D341Med (cell line): Measurements from ENCODE around the gene AGTRAP.
A peak's percentile ranks its signal among the peaks of the same experiment; 100 is the strongest.

ENCODE experiments used
- DNase-seq: peaks from one replicate; pipeline ENCODE4 v3.0.0; 2012; ENCODE audit warnings: low spot score

The AGTRAP gene

GRCh38 chr1:11706292-11706691 is 29.6 kb upstream of the AGTRAP start:
- DNase-seq: no peak

DNA sequence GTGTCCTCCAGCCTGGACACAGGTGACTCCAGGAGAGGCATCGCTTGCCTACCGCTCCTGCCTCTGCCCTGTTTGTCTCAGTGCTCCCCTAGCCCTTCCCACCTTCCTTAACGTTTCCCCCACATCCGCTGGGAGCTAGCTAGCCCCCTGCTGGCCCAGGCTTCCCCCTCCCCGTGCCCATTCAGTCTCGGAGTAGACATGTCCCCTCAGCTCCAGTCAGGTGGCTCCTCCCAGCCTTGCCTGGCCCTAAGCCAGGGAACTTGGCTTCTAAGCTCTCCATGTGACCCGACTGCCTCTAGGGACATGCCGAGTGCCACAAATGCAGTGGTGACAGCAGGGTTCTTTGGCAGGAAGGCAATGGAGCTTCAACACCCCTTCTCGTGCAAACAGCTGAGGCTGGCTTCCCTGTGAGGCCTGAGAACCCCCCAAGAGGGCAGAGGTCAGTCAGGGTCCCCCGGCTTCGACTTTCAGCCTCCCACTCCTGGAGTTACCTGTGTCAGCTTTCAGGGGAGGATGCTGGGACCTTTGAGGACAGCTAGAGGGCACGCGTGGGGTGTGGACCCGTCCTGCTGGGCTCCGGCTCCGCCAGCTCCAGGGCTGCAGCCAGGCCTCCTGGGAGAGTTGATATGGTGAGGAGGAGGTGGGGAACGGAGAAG is 28.2 kb upstream of the AGTRAP start:
- DNase-seq: peak; percentile 86

DNA sequence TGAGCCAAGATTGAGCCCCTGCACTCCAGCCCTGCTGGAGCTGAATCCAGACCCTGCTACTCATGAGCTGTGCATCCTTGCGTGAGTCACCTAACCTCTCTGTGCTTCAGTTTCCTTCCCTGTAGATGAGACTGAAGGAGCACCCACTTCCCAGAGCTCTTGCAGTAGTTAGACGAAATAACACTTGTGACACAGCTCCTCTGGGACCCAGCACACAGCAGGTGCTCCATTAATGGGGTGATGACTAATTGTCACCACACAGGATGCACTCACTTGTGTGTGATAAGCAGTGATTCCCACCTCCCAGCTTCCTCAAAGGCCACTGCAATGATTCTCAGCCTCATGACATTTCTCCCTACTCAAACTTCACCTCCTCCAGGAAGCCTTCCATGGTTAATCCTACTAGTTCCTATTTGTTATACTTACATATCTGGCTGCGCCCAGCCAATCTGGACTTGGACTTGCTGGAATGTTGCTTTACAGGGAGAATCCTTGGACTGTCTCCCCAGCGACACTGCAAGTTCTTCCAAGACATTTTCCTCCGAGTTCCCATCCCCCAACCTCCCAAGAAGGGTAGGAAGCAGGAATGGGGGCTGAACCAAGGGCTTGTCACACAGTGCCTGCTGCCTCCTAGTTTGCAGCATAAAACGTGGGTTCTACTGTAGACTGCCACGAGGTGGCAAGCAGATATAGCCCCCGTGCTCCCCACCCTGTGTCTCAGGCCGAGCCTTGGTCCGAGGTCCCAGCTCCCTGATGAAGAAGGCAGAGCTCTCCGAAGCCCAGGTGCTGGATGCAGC is 27.2 kb upstream of the AGTRAP start:
- DNase-seq: no peak

GRCh38 chr1:11711490-11711889 is 24.4 kb upstream of the AGTRAP start:
- no peak for DNase-seq

DNA sequence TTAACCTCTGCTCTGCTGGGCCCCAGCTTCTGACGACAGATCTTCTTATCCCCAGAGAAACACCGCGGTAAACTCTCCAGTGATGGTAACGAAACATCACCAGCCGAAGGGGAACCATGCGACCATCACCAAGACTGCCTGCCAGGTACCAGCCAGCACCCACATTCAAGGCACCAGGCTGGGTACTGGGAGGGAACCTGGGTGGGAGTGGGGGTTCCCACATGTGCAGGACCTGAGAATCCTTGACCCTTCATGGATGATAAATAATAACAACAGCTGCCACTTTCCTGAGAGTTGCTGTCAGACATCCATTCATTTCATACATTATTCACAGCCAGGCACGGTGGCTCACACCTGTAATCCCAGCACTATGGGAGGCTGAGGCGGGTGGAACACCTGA is 23.7 kb upstream of the AGTRAP start:
- no peak for DNase-seq

DNA sequence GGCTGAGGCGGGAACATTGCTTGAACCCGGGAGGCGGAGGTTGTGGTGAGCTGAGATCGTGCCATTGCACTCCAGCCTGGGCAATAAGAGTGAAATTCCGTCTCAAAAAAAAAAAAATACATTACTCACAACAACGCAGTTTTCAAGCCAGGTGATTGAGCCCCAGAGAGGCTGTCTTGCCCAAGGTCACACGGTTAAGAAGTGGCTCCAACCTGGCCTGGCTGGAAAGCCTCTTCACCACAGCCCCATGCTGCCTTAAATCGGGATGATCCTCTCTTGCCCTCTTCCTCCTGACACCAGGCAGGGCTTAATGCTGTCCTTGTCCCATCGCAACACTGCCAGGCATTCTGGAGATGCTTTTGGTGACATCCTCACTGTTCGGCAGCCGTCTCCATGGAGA is 22.8 kb upstream of the AGTRAP start:
- no peak for DNase-seq

GRCh38 chr1:11714831-11715575 is 20.9 kb upstream of the AGTRAP start:
- no peak for DNase-seq

DNA sequence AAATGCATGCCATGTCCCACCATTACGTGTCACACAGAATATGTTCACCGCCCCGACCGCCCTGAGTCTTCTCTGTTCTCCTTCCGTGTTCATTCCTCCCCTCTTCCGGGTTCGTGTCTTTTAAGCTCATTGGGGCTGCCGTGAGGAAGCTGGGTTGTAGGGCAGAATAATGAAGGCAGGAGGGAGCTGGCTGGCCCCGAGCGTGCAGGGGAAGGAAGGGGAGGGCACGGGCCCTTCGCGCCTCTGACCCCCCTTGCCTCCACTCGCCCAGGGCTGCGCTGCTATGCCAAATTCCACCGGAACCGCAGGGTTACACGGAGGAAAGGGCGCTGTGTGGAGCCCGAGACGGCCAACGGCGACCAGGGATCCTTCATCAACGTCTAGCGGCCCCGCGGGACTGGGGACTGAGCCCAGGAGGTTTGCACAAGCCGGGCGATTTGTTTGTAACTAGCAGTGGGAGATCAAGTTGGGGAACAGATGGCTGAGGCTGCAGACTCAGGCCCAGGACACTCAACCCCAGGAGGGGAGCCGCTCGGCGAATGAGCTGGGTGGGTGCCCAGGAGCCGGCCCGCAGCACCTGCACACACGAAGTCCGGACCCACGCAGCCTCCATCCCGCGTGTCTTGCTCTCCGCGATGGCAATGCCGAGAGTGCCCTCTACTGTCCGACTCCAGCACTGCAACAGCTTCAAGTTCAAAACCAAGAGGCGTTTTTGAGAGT is 16.5 kb upstream of the AGTRAP start:
- DNase-seq: peak; percentile 82

GRCh38 chr1:11720033-11720376 is 15.9 kb upstream of the AGTRAP start:
- no peak for DNase-seq

- no peak for DNase-seq
Measured at GRCh38 chr1:11720525-11720924, 15.4 kb upstream of the AGTRAP start.

DNA sequence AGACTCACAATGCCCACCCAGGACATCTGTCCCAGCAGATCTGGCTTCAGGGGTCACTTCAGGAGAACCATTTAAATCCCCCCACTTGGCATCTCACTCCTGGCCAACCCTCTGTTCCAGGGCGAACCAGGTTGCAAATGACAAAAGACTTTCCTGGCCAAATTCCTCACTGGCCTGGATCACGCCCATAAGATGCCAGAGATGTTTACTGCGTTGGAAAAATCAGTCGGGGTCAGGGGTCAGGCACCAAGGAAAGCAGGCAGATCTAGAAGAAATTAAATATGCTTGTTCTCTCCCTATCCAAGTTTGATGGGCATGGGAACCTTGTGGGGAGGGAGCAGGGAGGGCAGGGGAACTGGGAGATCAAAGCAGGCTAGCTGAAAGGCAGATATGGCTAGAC is 14.6 kb upstream of the AGTRAP start:
- no peak for DNase-seq

DNA sequence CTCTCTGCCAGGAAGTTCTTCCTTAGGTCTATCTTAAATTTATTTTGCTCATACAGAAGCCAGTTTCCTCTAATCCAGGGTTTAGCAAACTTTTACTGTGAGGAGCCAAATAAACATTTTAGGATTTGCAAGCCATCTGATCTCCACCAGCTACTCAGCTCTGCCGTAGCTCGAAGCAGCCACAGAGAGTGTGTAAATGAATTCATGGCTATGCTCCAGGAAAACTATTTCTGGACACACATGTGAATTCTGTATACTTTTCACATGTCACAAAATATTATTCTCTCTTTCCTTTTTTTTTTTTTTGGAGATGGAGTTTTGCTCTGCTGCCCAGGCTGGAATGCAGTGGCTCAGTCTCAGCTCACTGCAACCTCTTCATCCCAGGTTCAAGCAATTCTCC is 13.4 kb upstream of the AGTRAP start:
- DNase-seq: no peak

DNA sequence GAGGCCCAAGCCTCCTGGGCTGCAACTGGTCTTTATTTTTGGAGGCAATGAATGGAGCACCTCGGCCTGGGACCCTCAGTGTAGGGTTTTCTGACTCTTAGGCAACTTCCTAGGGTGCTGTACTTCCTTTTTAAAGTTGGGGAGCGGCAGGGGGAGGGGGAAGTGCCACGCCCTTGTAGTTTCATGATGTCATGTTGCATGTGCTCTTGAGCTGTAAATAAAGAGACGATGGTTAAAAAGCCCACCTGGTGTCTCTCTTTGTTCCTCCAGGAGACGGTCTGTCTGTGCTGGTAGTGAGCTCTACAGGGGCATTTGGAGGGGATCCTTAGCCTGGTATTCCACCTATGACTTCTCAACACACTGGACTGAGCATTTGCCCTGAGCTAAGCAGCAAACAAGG is 10.3 kb upstream of the AGTRAP start:
- no peak for DNase-seq

DNA sequence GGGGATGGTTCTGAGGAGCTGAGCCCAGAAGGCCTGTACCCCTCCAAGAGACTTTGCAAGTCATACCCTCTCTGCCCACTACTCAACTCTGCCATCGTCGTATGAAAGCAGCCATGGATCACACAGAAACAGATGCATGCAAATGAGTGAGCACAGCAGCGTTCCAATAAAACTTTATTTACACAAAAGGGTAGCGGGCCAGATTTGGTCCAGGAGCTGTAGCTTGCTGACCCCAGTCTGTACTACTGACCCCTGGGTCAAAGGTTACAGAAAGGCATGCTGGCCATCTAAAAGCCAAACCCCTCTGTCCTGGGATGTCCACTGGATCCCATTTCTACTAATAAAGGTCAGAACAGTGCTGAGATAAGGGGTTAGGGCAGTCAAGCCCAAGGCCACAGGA is 8.8 kb upstream of the AGTRAP start:
- no peak for DNase-seq

- no peak for DNase-seq
Measured at GRCh38 chr1:11728126-11728806, 7.7 kb upstream of the AGTRAP start.

DNA sequence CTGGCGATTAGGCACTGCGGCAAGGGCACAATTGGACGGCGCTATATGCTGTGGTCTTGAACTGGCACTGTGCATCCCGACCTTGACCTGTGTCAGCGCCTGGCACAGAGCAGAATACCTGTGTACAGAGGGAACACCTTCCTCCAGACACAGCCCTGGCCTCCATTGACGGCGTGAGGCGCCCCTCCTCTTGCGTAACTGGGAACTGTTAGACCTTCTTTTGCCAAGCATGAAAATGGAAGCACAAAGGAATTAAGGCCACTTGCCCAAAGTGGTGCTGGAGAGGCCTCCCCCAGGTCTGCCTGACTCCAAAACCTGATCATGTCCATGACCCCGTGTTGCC is 6.8 kb upstream of the AGTRAP start:
- no peak for DNase-seq

GRCh38 chr1:11729498-11730428 is 6.2 kb upstream of the AGTRAP start:
- DNase-seq: no peak

DNA sequence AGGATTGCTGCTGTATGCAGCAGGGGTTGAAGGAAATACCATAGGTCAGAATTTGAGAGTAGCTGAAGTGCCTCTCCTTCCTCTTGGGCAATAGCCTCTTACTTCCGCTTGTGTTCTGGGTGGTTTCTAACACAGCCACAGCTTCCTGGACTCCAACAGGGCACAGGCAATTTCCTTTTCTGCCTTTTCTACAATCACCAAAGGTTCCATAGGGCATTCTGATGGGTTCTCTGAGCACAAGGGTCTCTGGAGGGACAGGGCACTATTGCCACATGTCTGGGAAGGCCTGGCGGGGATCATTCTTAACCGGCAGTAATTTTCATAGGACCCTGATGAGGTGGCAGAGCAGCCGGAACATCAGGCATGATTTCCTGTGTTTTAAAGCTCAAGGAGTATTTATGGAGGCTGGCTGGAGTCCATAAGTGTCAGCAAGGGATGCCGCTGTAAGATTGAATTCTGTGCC is 5.5 kb upstream of the AGTRAP start:
- no peak for DNase-seq

DNA sequence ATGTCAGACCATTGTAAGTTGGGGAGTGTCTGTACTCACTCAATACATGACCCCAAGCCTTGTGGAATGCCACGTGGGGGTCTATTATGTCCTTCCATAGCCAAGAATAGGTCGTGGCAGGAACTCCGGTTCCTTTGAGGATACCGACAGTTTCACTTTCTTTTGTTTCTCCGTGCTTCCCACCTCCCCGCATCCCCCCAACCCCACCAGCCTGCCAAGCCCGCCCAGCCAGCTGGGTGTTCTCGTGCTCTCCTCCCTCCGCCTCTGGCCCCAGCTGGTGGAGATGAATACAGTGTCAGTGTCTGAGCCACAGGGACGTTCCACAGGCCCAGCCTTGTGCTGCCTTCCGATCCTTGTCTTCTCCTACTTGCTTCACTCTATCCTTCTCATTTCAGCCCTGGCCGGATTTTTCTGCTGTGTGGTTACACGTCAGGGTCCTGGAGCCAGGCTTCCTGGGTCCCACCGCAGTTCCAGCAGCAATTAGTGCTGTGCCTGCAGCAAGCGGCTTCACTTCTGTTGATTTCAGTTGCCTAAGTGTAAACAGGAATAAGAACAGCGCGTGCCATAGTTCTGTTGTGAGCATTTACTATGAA is 4.1 kb upstream of the AGTRAP start:
- no peak for DNase-seq

GRCh38 chr1:11733306-11733705 is 2.6 kb upstream of the AGTRAP start:
- DNase-seq: no peak

DNA sequence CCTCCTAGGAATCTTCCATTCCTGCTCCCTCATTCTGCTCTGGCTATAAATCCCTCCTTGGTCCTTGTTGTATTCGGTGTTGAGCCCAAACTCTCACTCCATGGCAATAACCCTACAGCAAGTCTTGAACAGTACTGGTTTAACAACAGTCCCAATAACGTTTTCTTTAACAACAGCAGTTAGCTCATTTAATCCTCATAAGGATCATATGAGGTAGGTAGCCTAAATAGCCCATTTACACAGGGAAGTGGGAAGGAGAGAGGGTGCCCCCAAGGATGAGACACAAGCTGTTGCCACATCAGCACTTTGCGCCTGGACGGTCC is 444 bp upstream of the AGTRAP start:
- DNase-seq: no peak
